RWPE1 (cell line): ENCODE results near the gene HYAL1.

Source experiments
- CTCF ChIA-PET: fragments of 350-600 bp; sonication (Branson Sonifier 250); formaldehyde crosslinking; extraction: SDS; loops from one replicate; lab custom pipeline; 2021; lab: Yijun Ruan, JAX
- POLR2A ChIA-PET: fragments of 400-600 bp; formaldehyde crosslinking; extraction: SDS; loops from one replicate; lab custom pipeline; 2020; ENCODE audit warnings: antibody characterized with exemption; ENCODE audit not compliant: low non-redundant PET; lab: Yijun Ruan, JAX
- DNase-seq: peaks from one replicate; pipeline ENCODE4 v3.0.0; 2012; ENCODE audit warnings: low spot score
- H3K27ac ChIP-seq: fragments of 450-650 bp; 2 replicates; pipeline ENCODE4 v1.5.1; 2017
- TF ChIP-seq, protein P1 (sequence below): fragments of 450-650 bp; conservative IDR thresholded peaks from 2 replicates; pipeline ENCODE4 v1.5.1; 2017; ENCODE audit warnings: low read depth, mild to moderate bottlenecking

HYAL1 gene

DNA sequence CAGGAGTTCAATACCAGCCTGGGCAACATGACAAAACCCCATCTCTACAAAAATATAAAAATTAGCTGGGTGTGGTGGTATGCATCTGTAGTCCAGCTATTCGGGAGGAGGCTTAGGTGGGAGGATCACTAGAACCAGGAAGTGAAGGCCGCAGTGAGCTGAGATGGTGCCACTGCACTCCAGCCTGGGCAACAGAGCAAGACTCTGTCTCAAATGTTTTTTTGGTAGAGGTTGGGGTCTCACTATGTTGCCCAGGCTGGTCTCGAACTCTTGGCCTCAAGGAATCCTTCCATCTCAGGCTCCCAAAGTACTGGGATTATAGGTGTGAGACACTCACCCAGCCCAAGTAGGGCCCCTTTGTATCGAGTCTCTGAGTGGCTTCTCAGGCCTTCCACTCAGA is 9.3 kb downstream of the HYAL1 start:
- TF ChIP-seq, protein P1, sequence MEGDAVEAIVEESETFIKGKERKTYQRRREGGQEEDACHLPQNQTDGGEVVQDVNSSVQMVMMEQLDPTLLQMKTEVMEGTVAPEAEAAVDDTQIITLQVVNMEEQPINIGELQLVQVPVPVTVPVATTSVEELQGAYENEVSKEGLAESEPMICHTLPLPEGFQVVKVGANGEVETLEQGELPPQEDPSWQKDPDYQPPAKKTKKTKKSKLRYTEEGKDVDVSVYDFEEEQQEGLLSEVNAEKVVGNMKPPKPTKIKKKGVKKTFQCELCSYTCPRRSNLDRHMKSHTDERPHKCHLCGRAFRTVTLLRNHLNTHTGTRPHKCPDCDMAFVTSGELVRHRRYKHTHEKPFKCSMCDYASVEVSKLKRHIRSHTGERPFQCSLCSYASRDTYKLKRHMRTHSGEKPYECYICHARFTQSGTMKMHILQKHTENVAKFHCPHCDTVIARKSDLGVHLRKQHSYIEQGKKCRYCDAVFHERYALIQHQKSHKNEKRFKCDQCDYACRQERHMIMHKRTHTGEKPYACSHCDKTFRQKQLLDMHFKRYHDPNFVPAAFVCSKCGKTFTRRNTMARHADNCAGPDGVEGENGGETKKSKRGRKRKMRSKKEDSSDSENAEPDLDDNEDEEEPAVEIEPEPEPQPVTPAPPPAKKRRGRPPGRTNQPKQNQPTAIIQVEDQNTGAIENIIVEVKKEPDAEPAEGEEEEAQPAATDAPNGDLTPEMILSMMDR = no peak
- POLR2A ChIA-PET = interaction anchor here (0.6 kb wide), 1 partner anchor 32 kb away, joined by 3 read pairs; no protein-coding TSS in a partner anchor
- CTCF ChIA-PET = no interaction called here
- peak overlapping the region; percentile 93 for H3K27ac ChIP-seq
- DNase-seq = no peak

DNA sequence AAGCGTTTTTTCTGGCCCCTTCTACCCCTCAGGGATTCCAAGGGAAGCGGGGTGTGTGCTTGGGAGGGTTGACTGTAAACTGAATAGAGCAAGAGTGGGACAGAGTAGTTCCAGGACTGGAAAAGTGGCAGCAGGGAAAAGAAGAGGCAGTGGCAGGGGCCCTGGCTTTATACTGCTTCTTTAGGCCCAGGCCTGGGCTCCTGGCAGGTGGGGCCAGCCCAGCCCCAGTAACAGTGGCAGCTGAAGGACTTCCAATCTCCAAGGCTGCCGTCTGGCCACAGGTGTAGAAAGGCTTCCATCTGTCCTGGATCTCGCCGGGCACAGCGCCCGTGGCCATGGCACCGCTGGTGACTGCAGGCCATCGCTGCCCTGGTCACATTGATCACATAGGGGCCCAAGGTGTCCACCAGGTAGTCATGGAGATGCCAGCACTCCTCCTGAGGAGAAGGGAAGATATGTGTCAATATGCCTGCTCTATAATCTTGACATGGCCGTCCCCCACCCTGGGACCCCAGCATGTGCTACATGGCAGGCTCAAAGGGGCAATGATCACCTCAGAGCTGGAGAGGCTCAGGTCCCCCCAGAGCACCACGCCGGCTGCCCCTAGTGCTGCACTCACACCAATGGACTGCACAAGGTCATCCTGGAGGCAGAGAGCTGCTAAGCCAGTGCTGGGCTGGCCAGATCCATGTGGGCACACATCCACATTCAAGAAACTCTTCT is 10.1 kb downstream of the HYAL1 start:
- CTCF ChIA-PET = no interaction called here
- TF ChIP-seq, protein P1 = no peak
- POLR2A ChIA-PET = no interaction called here
- DNase-seq = no peak
- peak overlapping the region; percentile 93 for H3K27ac ChIP-seq

DNA sequence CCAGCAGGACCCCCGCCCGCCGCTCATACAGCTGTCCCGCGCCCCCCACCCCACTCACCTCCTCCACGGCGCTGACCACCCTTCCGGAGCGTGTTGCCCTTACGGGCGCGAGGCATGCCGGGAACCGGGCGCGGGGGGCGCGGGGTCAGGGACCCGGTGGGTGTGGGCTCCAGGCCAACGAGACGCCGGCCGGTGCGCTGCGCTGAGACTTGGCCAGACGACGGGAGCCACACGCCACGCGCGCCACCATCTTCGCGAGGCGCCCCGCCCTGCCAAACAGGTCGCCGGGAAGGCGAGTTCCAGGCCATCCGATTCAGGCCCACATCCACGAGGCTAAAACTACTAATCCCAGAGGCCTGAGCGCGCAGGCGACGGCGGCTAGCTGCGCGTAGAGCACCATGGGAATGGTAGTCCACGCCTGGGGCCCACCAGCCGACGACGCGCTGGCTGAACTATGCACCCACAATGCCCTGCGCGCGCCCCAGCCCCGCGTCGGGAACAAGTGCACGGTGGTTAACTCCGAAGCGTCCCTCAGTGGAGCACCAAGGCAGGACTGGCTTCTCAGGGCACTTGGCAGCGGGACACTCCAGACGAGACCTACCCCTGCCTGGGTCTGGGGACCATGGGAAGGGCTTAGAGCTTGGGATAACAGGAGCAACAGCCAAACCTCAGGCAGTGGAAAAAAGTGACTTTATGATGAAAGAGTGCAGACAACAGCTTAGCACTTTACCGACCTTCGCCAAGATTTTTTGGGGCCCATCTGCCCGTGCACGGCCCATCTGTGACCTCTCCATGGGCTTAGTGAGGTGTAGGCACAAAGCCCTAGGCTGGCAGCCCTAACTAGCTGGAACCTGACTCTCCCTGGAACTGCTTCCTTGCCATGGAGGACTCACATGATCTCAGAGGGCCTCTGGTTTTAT is 11.0 kb downstream of the HYAL1 start, which contains the start of gene IFRD2:
TSS of gene IFRD2 (minus strand) at position 271 of the 920 bp plus-strand sequence. CDS start at position 116, 155 bp downstream.
- ChIA-PET POLR2A (no interaction called here), CTCF (interaction anchor here (1.1 kb wide), 1 partner anchor 32 kb away, joined by 4 read pairs; no protein-coding TSS in a partner anchor)

DNA sequence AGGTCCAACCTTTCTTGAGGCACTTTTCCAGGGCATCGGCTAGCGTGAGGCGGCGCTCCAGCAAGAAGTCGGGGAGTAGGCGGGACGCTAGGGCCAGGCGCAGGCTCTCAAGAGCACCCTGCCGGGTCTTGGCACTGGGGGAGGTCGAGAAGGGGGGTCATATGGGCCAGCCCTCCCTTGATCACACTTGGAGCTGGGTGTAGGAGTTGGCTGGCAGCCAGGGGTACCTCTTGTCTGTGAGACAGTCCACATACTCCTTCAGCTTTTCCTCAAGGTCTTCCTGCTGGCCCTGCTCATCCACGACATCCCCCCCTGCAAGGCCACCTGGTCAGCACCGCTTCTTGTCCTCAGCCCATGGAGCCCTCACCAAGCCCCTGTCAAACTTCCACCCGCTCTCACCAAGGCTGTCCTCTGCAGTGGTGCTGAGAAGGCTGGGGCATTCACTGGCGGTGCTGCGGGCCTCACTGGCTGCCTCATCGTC is 13.2 kb downstream of the HYAL1 start:
- H3K27ac ChIP-seq = peak overlapping the region; percentile 93
- TF ChIP-seq, protein P1 = no peak
- no peak for DNase-seq
- ChIA-PET CTCF (no interaction called here), POLR2A (no interaction called here)

More for the DNA sequence above, 11.0 kb downstream of the HYAL1 start, which contains the start of gene IFRD2:
- H3K27ac ChIP-seq = peak within 1 kb of the TSS; percentile 93
- peak; percentile 74 for DNase-seq
- TF ChIP-seq, protein P1 = no peak

DNA sequence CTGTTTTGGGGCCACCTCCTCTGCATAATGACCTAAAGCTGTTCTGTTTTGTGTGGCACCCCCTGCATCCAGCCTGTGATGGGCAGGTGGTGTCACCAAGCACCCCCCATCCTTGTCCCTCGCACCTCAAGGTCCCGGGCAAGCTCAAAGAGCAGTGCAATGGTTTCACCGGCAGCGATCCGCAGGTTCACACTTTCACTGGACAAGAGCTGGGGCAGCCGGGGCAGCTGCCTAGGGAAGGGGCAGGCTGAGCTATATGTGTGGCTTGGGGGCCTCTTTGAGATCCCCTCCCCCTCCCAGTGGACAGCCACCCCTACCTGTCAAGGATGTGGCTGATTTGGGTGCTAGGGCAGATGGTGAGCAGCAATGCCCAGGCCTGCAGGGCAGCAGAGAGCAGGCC is 14.2 kb downstream of the HYAL1 start:
- H3K27ac ChIP-seq = peak overlapping the region; percentile 93
- DNase-seq = no peak
- TF ChIP-seq, protein P1 = no peak
- POLR2A ChIA-PET = no interaction called here
- CTCF ChIA-PET = no interaction called here
